Measurements from ENCODE around the gene FIGLA. TPM values are rescaled to one million over a fixed set of nuclear protein-coding genes. Genes with fewer than 3 reads are reported as not detected.

FIGLA gene
- total RNA-seq, 1 experiment from 2014 or later = not detected

GRCh38 chr2:70806013-70806412 is 15.6 kb upstream of the FIGLA start:
- CTCF ChIA-PET = no interaction called here
- DNase-seq (ENCODE audit: low spot score) (no peak), ATAC-seq (no peak)
- Mint-ChIP-seq H3K36me3 (no peaks in the 10 kb centered on the region), H3K27ac (no peak overlapping the region), H3K4me1 (no peaks in the 10 kb centered on the region), H3K27me3 (ENCODE audit: low read depth) (peaks cover 36% of the 10 kb centered on the region), H3K4me3 (no peak overlapping the region), H3K9me3 (no peaks in the 10 kb centered on the region)
- TF ChIP-seq CTCF (IDR thresholded peaks at IDR 0.05) (no peak), OVOL2 (CRISPR knock-in tag; IDR thresholded peaks at IDR 0.05; ENCODE audit: borderline replicate concordance) (no peak), ZNF317 (CRISPR knock-in tag; IDR thresholded peaks at IDR 0.05; ENCODE audit: borderline replicate concordance, low read depth) (no peak), TP53 (CRISPR knock-in tag; IDR thresholded peaks at IDR 0.05) (no peak), IRF1 (CRISPR knock-in tag; IDR thresholded peaks at IDR 0.05) (no peak), EMX1 (CRISPR knock-in tag; IDR thresholded peaks at IDR 0.05) (no peak)
- POLR2A ChIA-PET = no interaction called here

- POLR2A ChIA-PET = no interaction called here
- peak; percentile 70 for ATAC-seq
- CTCF ChIA-PET = interaction anchor here (0.8 kb wide), 1 partner anchor 12 kb away, joined by 4 read pairs; no protein-coding TSS in a partner anchor
- Mint-ChIP-seq H3K4me3 (no peak overlapping the region), H3K4me1 (no peaks in the 10 kb centered on the region), H3K27ac (no peak overlapping the region), H3K9me3 (peaks cover 25% of the 10 kb centered on the region), H3K27me3 (ENCODE audit: low read depth) (peaks cover 72% of the 10 kb centered on the region), H3K36me3 (peaks cover 12% of the 10 kb centered on the region)
- DNase-seq (ENCODE audit: low spot score) = no peak
- TF ChIP-seq NFYB (CRISPR knock-in tag; conservative IDR thresholded peaks at IDR 0.05; ENCODE audit: low read depth) (no peak), STAT6 (CRISPR knock-in tag; conservative IDR thresholded peaks at IDR 0.05; ENCODE audit: low read depth) (no peak), ZNF671 (CRISPR knock-in tag; IDR thresholded peaks at IDR 0.05) (no peak), TEAD1 (CRISPR knock-in tag; IDR thresholded peaks at IDR 0.05) (no peak), PREB (CRISPR knock-in tag; IDR thresholded peaks at IDR 0.05; ENCODE audit: borderline replicate concordance) (no peak), IRF1 (CRISPR knock-in tag; IDR thresholded peaks at IDR 0.05) (no peak), ESRRA (CRISPR knock-in tag; IDR thresholded peaks at IDR 0.05; ENCODE audit: borderline replicate concordance) (no peak), ZNF263 (CRISPR knock-in tag; IDR thresholded peaks at IDR 0.05; ENCODE audit: low read depth) (no peak), NR3C1 (CRISPR knock-in tag; conservative IDR thresholded peaks at IDR 0.05; ENCODE audit: low read depth) (no peak), TCF7 (CRISPR knock-in tag; IDR thresholded peaks at IDR 0.05; ENCODE audit: low read depth) (no peak), CBFB (CRISPR knock-in tag; IDR thresholded peaks at IDR 0.05; ENCODE audit: low read depth) (no peak), ZNF232 (CRISPR knock-in tag; IDR thresholded peaks at IDR 0.05) (no peak), ZNF425 (CRISPR knock-in tag; conservative IDR thresholded peaks at IDR 0.05) (no peak), SMAD3 (CRISPR knock-in tag; IDR thresholded peaks at IDR 0.05; ENCODE audit: borderline replicate concordance) (no peak), ZNF396 (CRISPR knock-in tag; IDR thresholded peaks at IDR 0.05; ENCODE audit: borderline replicate concordance) (no peak), AR (CRISPR knock-in tag; IDR thresholded peaks at IDR 0.05) (no peak), MAX (CRISPR knock-in tag; IDR thresholded peaks at IDR 0.05) (no peak)
These were observed 11.3 kb upstream of the FIGLA start for GRCh38 chr2:70801607-70802263.

Measured in WTC11 (cell line).